ENCODE results near the gene C13orf42.

C13orf42 gene

DNA sequence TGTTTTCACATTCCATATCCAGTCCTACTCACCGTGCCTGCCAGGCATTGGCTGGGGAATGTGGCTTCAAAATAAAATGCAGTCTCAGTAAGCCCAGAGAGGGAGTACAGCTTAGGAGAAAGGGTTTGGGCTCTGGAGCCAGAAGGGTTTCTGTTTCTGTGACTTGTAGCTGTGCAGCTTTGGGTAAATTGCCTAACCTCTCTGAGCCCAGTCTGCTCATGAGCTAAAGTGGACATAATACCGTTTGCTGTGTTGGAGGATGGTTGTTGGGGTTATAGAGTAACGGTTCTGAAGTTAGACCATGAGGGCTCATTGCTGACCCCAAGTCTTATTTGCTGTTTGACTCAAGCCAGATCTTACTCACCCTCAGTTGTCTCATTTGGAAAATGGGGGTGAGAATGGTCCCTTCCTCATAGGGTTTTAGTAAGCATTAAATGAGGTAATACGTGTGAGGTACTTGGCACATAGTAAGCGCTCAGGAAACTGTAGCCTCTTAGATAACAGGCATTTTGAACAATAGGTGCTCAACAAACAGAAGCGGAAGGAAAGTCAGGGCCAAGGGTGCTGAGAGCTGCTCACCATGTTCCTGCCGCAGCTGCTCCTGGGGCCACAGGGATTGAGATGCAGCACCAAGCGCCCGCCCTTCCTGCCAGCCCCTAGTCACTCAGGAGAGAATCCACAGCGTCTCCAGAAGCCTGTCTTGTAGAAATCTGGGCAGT lies 45.5 kb downstream of the C13orf42 start:
- DNase-seq (ENCODE audit: low spot score) = no peak

DNA sequence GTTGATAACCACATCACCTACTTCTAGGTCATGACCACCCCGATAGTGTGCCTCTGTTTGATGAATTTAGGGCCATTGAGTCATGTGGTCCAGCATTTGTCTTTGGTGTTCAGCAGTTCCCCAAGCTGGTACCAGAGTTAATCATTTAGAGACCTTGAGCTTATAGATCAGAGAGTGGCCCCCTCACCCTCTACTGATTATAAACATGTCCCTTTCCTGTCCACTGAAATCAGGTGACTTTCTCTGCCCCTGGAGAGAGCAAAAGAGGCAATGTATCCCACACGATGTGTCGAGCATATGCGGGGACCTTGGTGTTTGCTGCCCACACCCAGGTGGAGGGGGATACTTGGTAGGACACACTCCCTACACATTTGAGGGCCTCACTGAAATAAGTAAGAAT lies 46.3 kb downstream of the C13orf42 start:
- DNase-seq (ENCODE audit: low spot score) = no peak

- no peak for DNase-seq (ENCODE audit: low spot score)
Observed at GRCh38 chr13:51063909-51064308, 47.2 kb downstream of the C13orf42 start.

- no peak for DNase-seq (ENCODE audit: low spot score)
Observed at GRCh38 chr13:51058461-51059167, 52.5 kb downstream of the C13orf42 start.

GRCh38 chr13:51057906-51058305 lies 53.2 kb downstream of the C13orf42 start:
- no peak for DNase-seq (ENCODE audit: low spot score)

DNA sequence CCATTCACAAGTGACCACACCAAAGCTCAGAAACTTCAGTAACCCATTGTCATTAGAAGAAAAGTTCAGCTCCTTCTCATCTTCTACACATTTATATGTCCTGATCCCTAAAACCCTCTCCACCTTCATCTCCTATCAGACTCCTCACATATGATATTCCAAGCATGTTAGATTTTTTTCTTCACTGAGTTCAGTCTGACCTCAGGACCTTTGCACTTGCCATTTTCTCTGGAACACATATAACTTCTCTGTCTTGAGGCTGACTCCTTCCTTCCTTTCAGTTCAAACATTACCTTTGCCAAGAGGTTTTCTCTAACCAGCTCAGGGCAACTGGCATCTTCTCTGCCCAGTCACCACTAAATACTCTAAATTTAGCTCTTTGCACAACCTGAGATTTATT lies 54.1 kb downstream of the C13orf42 start:
- DNase-seq (ENCODE audit: low spot score) = no peak

DNA sequence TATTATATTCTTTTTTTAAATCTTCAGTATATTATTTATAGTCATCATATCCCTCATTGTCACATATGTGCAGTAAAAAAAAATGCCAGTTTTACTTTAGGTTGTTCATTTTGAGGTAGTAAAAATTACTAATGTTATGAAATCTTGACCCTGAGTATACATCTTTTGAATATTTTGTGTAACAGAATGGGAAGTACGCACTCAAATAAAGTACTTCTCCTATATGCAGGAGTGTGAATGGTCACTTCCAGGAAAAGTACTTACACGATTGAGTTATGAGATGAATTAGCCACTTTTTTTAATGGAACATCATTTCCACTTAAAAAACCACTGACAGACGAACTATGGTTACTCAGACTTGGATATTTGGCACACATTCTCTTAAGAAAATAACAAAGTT lies 58.5 kb downstream of the C13orf42 start:
- no peak for DNase-seq (ENCODE audit: low spot score)

GRCh38 chr13:51050021-51050830 lies 60.8 kb downstream of the C13orf42 start:
- DNase-seq (ENCODE audit: low spot score) = no peak

GRCh38 chr13:51048616-51049015 lies 62.5 kb downstream of the C13orf42 start:
- DNase-seq (ENCODE audit: low spot score) = no peak

GRCh38 chr13:51048166-51048461 lies 63.0 kb downstream of the C13orf42 start:
- DNase-seq (ENCODE audit: low spot score) = no peak

- no peak for DNase-seq (ENCODE audit: low spot score)
Observed at GRCh38 chr13:51047434-51048165, 63.5 kb downstream of the C13orf42 start.

GRCh38 chr13:51045451-51045850 lies 65.6 kb downstream of the C13orf42 start:
- no peak for DNase-seq (ENCODE audit: low spot score)

- no peak for DNase-seq (ENCODE audit: low spot score)
Observed at GRCh38 chr13:51044023-51044665, 66.9 kb downstream of the C13orf42 start.

DNA sequence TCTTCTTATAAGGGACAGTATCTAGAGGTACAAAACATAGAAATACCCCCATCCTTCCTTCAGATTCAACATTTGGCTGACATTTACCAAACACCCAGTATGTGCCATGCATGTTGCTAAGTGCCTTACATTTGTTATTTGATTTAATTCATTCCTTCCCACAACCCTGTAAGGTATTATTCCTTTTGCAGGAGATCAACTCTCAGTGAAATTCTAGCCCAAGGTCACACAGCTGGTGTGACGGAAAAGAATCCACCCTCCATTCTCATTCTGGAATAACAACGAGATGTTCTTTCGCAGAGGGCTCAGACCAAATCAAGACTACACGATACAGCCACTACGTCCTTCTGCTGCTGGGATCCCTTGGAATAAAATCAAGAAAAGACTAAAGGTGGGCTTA lies 67.8 kb downstream of the C13orf42 start:
- DNase-seq (ENCODE audit: low spot score) = no peak

- no peak for DNase-seq (ENCODE audit: low spot score)
Observed at GRCh38 chr13:51041710-51042109, 69.4 kb downstream of the C13orf42 start.

GRCh38 chr13:51041126-51041525 lies 69.9 kb downstream of the C13orf42 start:
- no peak for DNase-seq (ENCODE audit: low spot score)

GRCh38 chr13:51040431-51040830 lies 70.6 kb downstream of the C13orf42 start:
- no peak for DNase-seq (ENCODE audit: low spot score)

- no peak for DNase-seq (ENCODE audit: low spot score)
Observed at GRCh38 chr13:51036418-51036817, 74.7 kb downstream of the C13orf42 start.

DNA sequence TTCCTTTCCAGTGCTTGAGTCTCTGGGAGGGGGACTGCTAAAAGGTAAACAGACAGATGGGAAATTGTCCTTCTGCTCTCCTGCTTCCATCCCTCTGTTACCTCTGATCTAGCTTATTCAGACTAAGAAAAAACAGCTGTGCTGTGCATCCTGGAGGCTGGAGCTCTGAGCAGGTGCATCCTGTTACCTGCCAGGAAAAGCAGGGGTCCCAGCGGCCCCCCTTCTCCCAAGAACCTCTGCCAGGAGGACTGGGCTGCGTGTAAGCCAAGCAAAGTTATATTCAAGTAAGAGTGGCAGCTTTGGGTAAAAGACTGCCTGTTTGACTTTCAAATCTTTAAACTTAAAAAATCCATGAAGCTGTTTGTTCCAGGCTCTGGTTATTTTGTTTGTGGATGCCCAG lies 75.1 kb downstream of the C13orf42 start:
- no peak for DNase-seq (ENCODE audit: low spot score)

GRCh38 chr13:51035469-51035868 lies 75.6 kb downstream of the C13orf42 start:
- DNase-seq (ENCODE audit: low spot score) = no peak

GRCh38 chr13:51034906-51035305 lies 76.2 kb downstream of the C13orf42 start:
- peak; percentile 3 for DNase-seq (ENCODE audit: low spot score)

All from LoVo (cell line).